Measurements from ENCODE around the gene CCDC63. TPM values are rescaled to one million over a fixed set of nuclear protein-coding genes. Genes with fewer than 3 reads are reported as not detected.

Gene CCDC63
- total and polyA plus RNA-seq, 9 of the 15 experiments (the other 6 are each of a cell fraction or from before 2014, with no cell fraction given) = not detected

GRCh38 chr12:110844551-110845338 lies 2.0 kb upstream of the CCDC63 start (continued):
- TF ChIP-seq MEIS2 (IDR thresholded peaks at IDR 0.05; ENCODE audit: partially characterized antibody) (peak; percentile 41), HLTF (IDR thresholded peaks at IDR 0.05) (no peak), NFXL1 (CRISPR knock-in tag; IDR thresholded peaks at IDR 0.05) (no peak), ZNF175 (CRISPR knock-in tag; IDR thresholded peaks at IDR 0.05; ENCODE audit: low read depth) (no peak), ZBTB9 (CRISPR knock-in tag; IDR thresholded peaks at IDR 0.05) (no peak), GTF2A2 (tag; IDR thresholded peaks at IDR 0.05) (no peak), ESRRA (IDR thresholded peaks at IDR 0.05; ENCODE audit: borderline replicate concordance, low read depth) (no peak), ARID4B (CRISPR knock-in tag; IDR thresholded peaks at IDR 0.05) (no peak), KDM1A (IDR thresholded peaks at IDR 0.05) (peak; percentile 63 to 64; a peak in 3 of 4 replicates), ZNF384 (IDR thresholded peaks at IDR 0.05; ENCODE audit: low read depth, low read length) (no peak), ATF1 (CRISPR knock-in tag; IDR thresholded peaks at IDR 0.05) (no peak), ATF1 (tag; IDR thresholded peaks at IDR 0.05) (no peak)
- TF ChIP-seq, protein P1, sequence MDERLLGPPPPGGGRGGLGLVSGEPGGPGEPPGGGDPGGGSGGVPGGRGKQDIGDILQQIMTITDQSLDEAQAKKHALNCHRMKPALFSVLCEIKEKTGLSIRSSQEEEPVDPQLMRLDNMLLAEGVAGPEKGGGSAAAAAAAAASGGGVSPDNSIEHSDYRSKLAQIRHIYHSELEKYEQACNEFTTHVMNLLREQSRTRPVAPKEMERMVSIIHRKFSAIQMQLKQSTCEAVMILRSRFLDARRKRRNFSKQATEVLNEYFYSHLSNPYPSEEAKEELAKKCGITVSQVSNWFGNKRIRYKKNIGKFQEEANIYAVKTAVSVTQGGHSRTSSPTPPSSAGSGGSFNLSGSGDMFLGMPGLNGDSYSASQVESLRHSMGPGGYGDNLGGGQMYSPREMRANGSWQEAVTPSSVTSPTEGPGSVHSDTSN (CRISPR knock-in tag; IDR thresholded peaks at IDR 0.05; ENCODE audit: low read depth) = no peak
- TF ChIP-seq, protein P1 (tag; conservative IDR thresholded peaks at IDR 0.05; ENCODE audit: low read depth) = peak; percentile 54
- TF ChIP-seq, protein P2, sequence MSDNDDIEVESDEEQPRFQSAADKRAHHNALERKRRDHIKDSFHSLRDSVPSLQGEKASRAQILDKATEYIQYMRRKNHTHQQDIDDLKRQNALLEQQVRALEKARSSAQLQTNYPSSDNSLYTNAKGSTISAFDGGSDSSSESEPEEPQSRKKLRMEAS (CRISPR knock-in tag; IDR thresholded peaks at IDR 0.05) = no peak

Measured in K562 (cell line).